Mucosa of descending colon (tissue), 3 donors: ENCODE measurements around the gene TTYH3. TPM values are rescaled to one million over a fixed set of nuclear protein-coding genes. Genes with fewer than 3 reads are reported as not detected.

Experiments
- ATAC-seq: fragments of 200-7000 bp; cut with Tn5 transposase; one replicate; pipeline ENCODE4 v1.9.1; 2020; ENCODE audit warnings: mild to moderate bottlenecking, moderate library complexity
- DNase-seq, 3 donors: peaks; one replicate each; pipeline ENCODE4 v3.0.0-alpha.2; 2020
- H3K36me3 ChIP-seq: fragments of 200-600 bp; one replicate; pipeline ENCODE4 v1.8.0; 2021; ENCODE audit warnings: low read depth, mild to moderate bottlenecking
- H3K4me1 ChIP-seq: fragments of 200-600 bp; one replicate; pipeline ENCODE4 v1.8.0; 2021; ENCODE audit warnings: low read depth, mild to moderate bottlenecking
- H3K4me3 ChIP-seq: fragments of 200-600 bp; one replicate; pipeline ENCODE4 v1.8.0; 2021; ENCODE audit warnings: mild to moderate bottlenecking
- H3K9me3 ChIP-seq: fragments of 200-600 bp; one replicate; pipeline ENCODE4 v1.8.0; 2021; ENCODE audit warnings: mild to moderate bottlenecking
- intact Hi-C, 2 donors: fragments of 100-400 bp; cut with DNase I in 1 of 2; cut with micrococcal nuclease in 1 of 2; formaldehyde crosslinking; loops; one replicate each; pipeline versions ENCODE4 v1.11.0 to v1.11.1; 2022; cut with DNase I, micrococcal nuclease
- total RNA-seq, 3 donors: library from RNA; stranded (reverse); fragmentation: NEBNext Ultra II Directional in 2 of 3; extraction: Animal tissue kit (Norgen Biotek cat#: 25700) in 2 of 3; gene quantifications; one replicate each; pipeline versions ENCODE4 v1.2.1 to v1.2.4, GENCODE V29; 2021 to 2023
- TF ChIP-seq, protein P1 (sequence below): fragments of 200-600 bp; IDR thresholded peaks from one replicate; pipeline ENCODE4 v1.8.0; 2022; ENCODE audit warnings: antibody characterized with exemption, mild to moderate bottlenecking
- donor health status: DM: no; HTN: no; CAD: no; lungs with moderate emphysema.
- donor health status: DM: no; HTN: no; CAD: no.
- donor health status: DM: no; HTN: yes; CAD: no.

TTYH3 gene
- total RNA-seq, 3 donors from 2014 or later = 23.4 to 63.7 (median 32.1) TPM

DNA sequence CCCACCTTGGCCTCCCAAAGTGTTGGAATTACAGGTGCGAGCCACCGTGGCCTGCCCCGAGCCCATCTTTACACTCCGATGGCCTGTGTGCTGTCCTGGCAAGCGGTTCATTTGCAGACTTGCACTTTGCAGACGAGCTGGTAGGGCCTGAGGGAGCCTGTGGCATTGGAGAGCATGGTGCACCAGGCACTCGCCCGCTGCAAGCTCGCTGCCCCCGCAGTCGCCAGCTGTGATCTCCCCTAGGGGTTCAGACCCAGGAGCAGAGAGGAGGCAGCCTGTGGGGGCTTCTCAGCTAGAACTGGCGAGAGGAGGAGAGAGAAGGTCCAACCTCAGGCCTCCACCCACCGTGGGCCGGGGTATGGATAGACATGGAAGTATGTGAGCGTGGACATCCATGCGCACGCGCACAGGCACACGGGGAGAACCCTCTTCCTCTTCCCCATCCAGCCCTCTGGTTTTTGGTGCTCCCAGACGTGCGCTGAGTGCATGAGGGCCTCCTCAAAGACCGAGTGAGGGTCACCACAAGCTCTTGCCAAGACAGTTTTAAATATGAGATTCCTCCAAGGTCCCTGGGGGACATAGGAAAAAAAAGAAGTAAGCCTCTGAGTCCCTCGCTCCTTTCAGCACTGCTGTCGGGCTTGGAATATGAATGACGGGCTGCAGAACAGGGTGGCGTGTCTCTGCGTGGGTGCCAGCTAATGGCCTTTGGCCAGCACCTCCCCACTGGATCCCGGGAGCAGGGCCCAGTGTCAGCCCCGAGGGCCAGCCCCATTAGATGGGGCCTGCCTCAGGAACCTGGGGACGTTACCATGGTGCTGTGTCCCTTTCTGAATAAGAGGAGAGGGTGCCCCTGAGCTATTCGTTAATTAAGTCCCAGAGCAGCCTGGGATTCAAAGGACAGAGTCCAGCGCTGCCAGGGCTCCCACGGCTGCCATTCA lies 15.1 kb upstream of the TTYH3 start:
- TF ChIP-seq, protein P1, sequence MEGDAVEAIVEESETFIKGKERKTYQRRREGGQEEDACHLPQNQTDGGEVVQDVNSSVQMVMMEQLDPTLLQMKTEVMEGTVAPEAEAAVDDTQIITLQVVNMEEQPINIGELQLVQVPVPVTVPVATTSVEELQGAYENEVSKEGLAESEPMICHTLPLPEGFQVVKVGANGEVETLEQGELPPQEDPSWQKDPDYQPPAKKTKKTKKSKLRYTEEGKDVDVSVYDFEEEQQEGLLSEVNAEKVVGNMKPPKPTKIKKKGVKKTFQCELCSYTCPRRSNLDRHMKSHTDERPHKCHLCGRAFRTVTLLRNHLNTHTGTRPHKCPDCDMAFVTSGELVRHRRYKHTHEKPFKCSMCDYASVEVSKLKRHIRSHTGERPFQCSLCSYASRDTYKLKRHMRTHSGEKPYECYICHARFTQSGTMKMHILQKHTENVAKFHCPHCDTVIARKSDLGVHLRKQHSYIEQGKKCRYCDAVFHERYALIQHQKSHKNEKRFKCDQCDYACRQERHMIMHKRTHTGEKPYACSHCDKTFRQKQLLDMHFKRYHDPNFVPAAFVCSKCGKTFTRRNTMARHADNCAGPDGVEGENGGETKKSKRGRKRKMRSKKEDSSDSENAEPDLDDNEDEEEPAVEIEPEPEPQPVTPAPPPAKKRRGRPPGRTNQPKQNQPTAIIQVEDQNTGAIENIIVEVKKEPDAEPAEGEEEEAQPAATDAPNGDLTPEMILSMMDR = no peak
- DNase-seq (no peak), ATAC-seq (no peak)
- intact Hi-C loops = no loop called here
- Histone ChIP-seq H3K4me3 (no peak overlapping the region), H3K9me3 (no peaks in the 10 kb centered on the region), H3K4me1 (peaks cover 13% of the 10 kb centered on the region), H3K36me3 (no peaks in the 10 kb centered on the region)

DNA sequence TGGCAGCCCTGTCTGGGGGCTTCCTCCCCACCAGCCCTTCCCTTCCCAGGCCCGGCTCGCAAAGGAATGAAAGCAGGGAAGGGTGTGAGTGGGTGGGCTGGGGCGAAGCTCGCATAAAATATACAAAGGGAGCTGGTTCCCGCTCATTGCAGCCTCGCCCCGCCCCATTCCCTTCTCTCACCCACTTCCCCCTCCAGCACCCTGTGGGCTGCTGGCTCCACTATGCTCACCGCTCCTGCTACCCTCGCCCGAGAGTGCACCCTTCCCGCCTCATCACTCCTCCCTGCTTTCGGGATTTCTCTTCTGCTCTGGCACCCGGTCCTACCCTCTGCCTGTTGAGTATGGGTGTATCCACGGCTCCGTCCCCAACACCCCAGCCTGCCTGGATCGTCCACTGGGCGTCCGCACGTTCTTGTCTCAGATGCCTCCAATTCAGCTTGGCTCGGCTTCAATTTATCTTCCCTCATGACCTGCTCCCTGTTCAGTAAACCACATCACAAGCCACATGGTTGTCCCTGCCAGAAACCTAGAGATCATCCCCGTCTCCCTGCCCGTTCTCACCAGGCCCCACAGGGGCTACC lies 14.4 kb upstream of the TTYH3 start:
- no peak for DNase-seq
- Histone ChIP-seq H3K4me3 (no peak overlapping the region), H3K4me1 (peaks cover 15% of the 10 kb centered on the region), H3K9me3 (no peaks in the 10 kb centered on the region), H3K36me3 (no peaks in the 10 kb centered on the region)
- TF ChIP-seq, protein P1 = no peak
- intact Hi-C loops = no loop called here
- peak; percentile 8 for ATAC-seq

GRCh38 chr7:2619116-2619515 lies 12.7 kb upstream of the TTYH3 start:
- intact Hi-C loops = no loop called here
- ATAC-seq = no peak
- DNase-seq = no peak
- TF ChIP-seq, protein P1 = no peak
- peaks cover 28% of the 10 kb centered on the region for H3K4me1 ChIP-seq
- H3K9me3 ChIP-seq = no peaks in the 10 kb centered on the region
- no peaks in the 10 kb centered on the region for H3K36me3 ChIP-seq
- no peak overlapping the region for H3K4me3 ChIP-seq

DNA sequence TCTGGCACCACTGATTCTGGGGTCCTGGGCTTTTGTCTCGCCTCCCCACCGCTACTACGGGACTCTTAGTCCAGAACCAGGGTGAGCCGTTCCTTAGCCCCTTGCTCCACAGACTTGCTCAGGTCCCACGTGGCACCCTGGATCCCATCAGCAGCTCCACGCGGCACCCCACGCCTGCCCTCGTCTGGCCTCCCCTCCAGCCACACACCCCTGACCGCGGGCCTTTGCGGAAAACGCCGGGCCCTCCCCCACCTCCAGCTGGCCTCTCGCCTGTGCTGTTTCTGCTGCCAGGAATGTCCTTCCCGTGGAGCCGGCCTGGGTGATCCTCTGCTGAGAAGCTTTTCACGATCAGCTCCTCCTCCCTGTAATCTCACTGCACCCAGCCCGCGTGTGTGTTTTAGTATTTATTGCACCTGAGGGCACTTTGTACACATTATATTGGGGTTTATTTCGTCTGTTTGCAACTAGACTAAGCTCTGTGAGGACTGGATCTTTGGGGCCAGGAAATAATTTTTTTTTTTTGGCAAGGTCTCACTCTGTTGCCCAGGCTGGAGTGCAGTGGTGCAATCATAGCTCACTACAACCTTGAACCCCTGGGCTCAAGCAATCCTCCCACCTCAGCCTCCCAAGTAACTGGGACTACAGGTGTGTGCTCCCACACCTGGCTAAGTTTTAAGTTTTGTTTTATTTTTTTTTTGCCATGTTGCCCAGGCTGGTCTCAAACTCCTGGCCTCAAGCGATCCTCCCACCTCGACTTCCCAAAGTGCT lies 10.5 kb upstream of the TTYH3 start:
- DNase-seq = peak; percentile 55 to 66 (median 62)
- no peaks in the 10 kb centered on the region for H3K36me3 ChIP-seq

More for the DNA sequence above, 10.5 kb upstream of the TTYH3 start:
- H3K4me3 ChIP-seq = no peak overlapping the region
- TF ChIP-seq, protein P1 = no peak
- intact Hi-C loops = no loop called here
- ATAC-seq = peak; percentile 30
- H3K9me3 ChIP-seq = no peaks in the 10 kb centered on the region
- peaks cover 29% of the 10 kb centered on the region for H3K4me1 ChIP-seq
